HG03354 (cell line): ENCODE results near the gene SH2D6.
"Not testable (repeated sequence)": the region's sequence is repeated elsewhere in the genome, so short reads cannot be mapped to it uniquely, and the experiment has no call there.

Experiments used
- ATAC-seq: cut with Tn5 transposase; IDR thresholded peaks from one replicate; pipeline ENCODE4 v1.9.1; 2021; ENCODE audit warnings: mild to moderate bottlenecking; ENCODE audit not compliant: unreplicated experiment, poor library complexity, severe bottlenecking

The SH2D6 gene

GRCh38 chr2:85396531-85397470 lies 21.7 kb upstream of the SH2D6 start:
- ATAC-seq: no peak

DNA sequence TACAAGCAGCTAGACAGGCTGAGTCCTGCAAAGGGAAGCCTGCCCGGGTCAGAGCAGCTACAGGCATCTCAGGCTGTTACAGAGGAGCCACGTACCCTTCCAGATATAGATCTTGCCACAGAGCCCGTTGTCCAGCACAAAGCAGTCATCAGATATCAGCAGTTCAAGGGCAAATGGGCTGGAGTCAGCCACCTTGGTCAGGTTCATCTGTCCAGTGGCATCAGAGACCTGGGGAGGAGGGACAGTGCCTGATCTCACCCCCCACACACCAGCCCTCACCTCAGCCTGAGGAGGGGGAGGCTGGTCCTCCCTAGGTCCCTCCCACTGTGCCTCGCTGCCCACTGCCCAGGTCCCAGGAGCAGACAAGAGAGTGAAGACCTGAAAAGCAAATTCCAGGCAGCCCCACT lies 20.6 kb upstream of the SH2D6 start:
- no peak for ATAC-seq

DNA sequence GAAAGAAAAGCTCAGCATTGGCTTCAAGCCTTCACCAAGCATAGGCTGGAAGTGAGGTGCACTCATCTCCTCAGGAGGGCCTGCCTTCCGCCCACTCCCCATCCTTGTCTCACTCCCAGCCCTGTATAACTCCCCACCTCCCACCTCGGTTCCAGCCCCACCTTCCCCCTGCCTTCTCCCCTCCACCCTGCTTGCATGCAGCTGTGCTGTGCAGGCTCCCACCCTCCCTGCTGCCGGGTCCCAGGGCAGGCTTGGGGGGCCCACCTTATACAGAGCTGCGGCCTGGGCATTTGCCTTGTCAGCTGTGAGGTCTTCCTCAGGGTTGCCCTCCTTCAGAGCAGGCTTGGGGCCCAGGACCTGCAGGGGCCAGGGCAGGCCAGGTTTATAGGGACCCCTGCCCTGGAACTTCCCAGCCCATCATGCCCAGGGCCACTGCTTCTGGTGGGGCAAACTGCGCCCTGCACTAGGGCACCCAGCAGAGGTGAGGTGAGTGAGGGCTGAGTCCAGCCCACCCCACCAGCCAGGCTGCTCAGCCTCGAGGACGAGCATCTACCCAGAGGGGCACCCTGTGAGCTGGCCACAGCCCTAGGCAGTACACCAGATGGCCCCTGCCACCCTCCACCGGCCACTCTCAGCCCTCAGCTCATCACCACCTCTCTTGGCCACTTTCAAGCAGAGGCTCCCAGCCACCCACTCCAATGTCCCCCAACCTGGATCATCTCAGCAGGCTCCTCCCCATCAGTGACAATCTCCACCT lies 19.9 kb upstream of the SH2D6 start:
- no peak for ATAC-seq

GRCh38 chr2:85399183-85399455 lies 19.4 kb upstream of the SH2D6 start:
- ATAC-seq: no peak

DNA sequence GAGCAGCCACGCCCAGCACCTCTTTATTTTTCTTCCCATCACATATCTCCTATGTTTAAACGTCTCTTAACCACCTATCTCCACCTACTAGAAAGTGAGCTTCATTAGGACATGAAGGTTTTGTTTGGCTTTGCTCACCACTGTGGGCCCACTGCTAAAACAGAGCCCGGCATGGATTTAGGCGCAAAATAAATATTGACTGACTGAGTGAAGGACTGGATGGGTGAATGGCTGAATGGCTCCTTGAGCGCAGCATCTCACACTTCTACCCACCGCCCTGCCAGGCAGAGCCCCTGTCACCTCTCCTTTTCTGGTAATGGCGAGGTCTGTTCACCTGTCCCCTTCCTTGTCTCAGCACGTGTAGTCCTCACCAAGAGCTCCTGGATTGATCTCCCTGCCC lies 18.5 kb upstream of the SH2D6 start:
- no peak for ATAC-seq

DNA sequence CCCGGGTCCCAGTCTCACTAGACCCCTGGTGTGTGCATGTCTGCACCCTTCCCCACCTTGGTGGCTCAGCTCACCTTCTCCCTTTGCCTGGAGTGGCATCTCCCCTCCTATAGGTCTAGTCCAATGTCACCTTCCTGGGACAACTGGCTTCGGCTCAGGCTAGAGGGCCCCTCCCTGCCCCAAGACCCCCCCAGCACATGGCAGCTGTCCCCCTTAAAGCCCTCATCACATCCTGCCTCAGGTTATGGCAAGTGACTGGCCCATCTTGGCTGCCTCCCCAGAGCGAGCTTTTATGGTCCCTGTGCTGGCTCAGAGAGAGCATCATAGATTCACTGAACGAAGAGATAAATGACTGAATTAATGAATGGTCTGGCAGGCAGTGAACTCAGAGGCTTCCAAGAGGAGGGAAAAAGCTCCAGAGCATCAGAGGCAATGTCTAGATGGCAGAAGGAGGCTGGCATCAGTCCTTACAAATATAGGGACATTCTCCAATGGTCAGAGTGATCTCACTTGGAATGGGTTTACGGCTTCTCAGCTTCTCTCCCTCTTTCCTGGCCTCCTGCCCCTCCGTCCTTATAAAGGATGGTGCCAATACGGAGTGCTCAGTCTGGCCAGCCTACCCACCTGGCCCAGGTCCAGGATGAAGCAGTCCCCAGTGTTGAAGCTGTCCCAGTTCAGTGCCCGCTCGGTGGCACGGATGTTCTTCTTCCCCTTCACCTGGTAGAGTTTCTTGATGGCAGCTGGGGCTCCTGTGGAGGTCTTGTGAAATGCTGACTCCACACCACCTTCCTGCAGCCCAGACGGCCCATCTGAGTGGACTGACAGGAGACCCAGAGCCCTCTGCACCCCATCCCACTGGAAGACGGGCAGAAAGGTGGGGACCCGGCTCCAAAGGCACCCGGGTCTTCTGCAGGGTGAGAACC lies 17.7 kb upstream of the SH2D6 start:
- ATAC-seq: no peak

DNA sequence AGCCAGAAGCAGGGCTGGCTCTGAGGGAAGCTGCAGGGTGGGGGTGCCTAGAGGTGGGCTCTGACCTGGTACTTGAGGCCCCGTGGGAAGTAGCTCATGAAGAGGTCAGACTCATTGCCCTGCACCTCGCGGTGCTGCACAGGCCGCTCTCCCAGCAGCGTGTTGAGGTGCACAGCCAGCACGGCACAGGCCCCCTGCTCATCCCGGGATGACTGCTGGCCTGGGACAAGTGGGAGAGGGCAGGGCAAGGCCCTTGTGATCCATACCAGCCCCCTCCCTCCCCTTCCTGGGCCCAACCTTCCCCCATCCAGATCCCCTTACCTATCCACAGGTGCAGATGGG lies 17.1 kb upstream of the SH2D6 start:
- no peak for ATAC-seq

- ATAC-seq: no peak
These were observed 16.7 kb upstream of the SH2D6 start for GRCh38 chr2:85401844-85402243.

GRCh38 chr2:85405201-85406059 lies 13.1 kb upstream of the SH2D6 start:
- no peak for ATAC-seq

DNA sequence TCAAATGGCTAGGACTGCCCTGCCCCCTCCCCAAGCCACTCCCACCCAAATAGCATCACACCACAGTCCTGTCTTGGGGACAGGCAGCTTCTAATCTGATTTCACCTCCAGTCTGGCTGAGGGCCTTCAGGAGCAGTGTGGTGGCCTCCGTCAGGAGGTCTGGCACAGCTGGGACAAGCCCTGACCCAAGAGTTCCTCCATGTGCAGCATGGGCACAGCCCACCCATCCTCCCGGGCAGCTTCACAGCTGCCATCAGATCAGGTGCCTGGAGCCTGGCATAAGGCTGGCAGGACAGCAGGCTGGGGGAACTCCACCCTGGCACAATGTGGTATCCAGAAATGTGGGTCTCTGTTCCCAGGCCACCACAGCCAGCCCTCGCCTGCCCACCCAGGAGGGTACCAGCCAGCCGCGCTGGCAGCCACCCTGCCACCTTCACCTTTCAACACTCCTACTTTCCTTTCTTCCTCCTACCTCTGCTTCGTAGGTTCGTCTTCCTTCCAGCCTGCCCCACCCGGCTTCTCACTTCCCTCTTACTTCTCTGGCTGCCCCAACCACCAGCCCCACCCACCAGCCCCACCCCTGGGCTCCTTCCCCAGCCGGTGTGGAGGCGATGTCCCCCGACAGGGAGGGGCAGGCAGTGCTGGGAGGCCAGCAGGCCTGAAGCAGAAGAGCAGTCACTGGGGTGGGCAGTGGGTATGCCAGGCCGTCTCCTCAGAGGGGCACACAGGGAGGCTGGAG lies 8.5 kb upstream of the SH2D6 start, which contains the start of gene CAPG:
TSS of gene CAPG (minus strand) at position 522 of the 739 bp plus-strand sequence. CDS start 8,221 bp downstream, outside the sequence.
- peak; percentile 62 for ATAC-seq

DNA sequence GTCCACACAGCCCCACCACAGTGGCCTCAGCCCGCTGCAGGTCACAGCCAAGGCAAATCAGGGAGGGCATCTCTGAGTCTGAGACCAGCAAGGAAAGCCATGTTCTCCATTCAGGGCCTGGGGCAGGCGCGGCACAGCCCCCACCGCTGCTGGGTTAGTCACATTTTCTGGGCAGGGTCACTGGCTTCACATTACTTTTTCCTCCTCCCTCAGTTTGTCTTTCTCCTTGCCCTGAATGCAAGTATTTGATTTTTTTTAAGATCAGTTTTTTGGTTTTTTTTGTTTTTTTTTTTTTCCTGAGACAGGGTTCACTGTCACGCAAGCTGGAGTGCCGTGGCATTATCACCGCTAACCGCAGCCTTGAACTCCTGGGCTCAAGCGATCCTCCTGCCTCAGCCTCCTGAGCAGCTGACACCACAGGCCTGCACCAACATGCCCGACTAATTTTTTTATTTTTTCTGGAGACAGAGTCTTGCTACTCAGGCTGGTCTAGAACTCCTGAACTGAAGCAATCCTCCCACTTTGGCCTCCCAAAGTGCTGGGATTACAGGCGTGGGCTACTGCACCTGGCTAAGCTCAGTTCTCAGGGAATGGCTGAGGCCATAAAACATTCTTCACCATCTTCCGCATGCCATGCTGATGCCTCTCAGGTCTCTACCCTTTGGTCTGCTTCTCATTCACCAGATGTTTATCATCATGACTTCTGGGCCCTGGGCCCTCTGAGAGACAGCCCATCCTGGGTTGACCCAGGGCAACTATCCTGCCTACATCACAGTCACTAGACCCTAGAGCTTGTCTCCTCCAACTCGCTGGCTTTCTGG lies 7.7 kb upstream of the SH2D6 start:
- ATAC-seq: no peak

- no peak for ATAC-seq
These were observed 7.1 kb upstream of the SH2D6 start for GRCh38 chr2:85411405-85411748.

- no peak for ATAC-seq
These were observed 4.7 kb upstream of the SH2D6 start for GRCh38 chr2:85413592-85414420.

DNA sequence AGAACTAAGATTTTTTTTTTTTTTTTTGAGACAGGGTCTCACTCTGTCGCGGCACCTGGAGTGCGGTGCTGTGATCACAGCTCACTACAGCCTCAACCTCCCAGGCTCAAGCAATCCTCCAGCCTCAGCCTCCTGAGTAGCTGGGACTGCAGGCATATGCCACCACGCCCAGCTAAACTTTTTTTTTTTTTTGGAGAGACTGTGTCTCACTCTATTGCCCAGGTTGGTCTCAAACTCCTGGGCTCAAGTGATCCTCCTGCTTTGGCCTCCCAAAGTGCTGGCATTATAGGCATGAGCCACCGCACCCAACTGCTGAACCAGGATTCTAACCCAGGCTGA lies 4.1 kb upstream of the SH2D6 start:
- ATAC-seq: not testable (repeated sequence)

GRCh38 chr2:85414761-85415553 lies 3.6 kb upstream of the SH2D6 start:
- ATAC-seq: no peak

DNA sequence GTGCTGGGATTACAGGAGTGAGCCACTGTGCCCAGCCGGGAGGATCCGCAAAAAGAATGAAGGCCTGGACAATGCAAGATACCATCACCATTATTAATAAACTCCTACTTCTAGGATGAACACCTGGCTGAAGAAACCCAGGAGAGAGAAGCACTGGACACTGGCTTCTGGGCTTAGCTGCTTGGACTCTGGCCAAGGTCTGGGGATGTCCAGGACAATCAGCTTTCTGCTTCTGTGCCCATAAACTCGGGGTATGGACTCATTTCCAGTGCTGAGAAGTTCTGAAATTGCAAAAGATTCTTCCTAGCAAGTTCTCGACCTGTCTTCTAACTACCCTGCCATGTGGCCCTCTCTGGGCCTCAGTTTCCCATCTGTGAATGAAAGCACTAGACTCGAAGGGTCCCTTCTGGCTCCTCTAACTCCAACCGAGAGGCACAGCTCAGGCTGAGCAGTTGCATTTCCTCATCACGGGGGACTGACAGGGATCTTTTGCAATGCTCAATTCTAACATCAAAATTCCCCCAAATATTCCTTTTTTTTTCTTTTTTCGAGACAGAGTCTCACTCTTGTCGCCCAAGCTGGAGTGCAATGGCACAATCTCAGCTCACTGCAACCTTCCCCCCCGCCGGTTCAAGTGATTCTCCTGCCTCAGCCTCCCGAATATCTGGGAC lies 2.4 kb upstream of the SH2D6 start:
- no peak for ATAC-seq
